ENCODE data around the gene KDM2A. TPM values are rescaled to one million over a fixed set of nuclear protein-coding genes. Genes with fewer than 3 reads are reported as not detected.

KDM2A gene
- total and polyA plus RNA-seq, 2 of the 13 experiments (the other 11 are each of a cell fraction or from before 2014, with no cell fraction given) = 31.3 to 31.4 TPM

- TF ChIP-seq ZHX2 (IDR thresholded peaks at IDR 0.05; ENCODE audit: low read depth) (peak; percentile 57), ZHX2 (CRISPR knock-in tag; IDR thresholded peaks at IDR 0.05; ENCODE audit: borderline replicate concordance) (no peak), NCOA5 (CRISPR knock-in tag; IDR thresholded peaks at IDR 0.05) (no peak; the same call in 1 of the 2 replicates), HDAC1 (CRISPR knock-in tag; IDR thresholded peaks at IDR 0.05) (no peak), SIN3B (IDR thresholded peaks at IDR 0.05; ENCODE audit: low read length) (no peak), ZC3H4 (CRISPR knock-in tag; IDR thresholded peaks at IDR 0.05; ENCODE audit: borderline replicate concordance) (peak; percentile 30; the same call in 1 of the 2 replicates), POLR2AphosphoS2 (IDR thresholded peaks at IDR 0.05; ENCODE audit: low read depth, low read length) (no peak), CTCF (CRISPR knock-in tag; IDR thresholded peaks at IDR 0.05) (no peak), CBFB (CRISPR knock-in tag; IDR thresholded peaks at IDR 0.05) (no peak), ZNF510 (CRISPR knock-in tag; IDR thresholded peaks at IDR 0.05; ENCODE audit: low read depth) (no peak), ZNF3 (CRISPR knock-in tag; IDR thresholded peaks at IDR 0.05) (0 out of 2 replicates have a peak, but pooled peaks have one; percentile 17), ZNF432 (CRISPR knock-in tag; IDR thresholded peaks at IDR 0.05; ENCODE audit: borderline replicate concordance) (no peak), ZSCAN22 (CRISPR knock-in tag; IDR thresholded peaks at IDR 0.05) (no peak), HOMEZ (CRISPR knock-in tag; IDR thresholded peaks at IDR 0.05; ENCODE audit: low read depth) (0 out of 2 replicates have a peak, but pooled peaks have one; percentile 55), ZNF12 (CRISPR knock-in tag; IDR thresholded peaks at IDR 0.05) (no peak), ZNF564 (CRISPR knock-in tag; IDR thresholded peaks at IDR 0.05) (peak; percentile 23; the same call in 1 of the 2 replicates), EEA1 (CRISPR knock-in tag; IDR thresholded peaks at IDR 0.05; ENCODE audit: borderline replicate concordance) (peak; percentile 20; the same call in 1 of the 2 replicates), ZNF777 (CRISPR knock-in tag; IDR thresholded peaks at IDR 0.05) (no peak), ZNF567 (CRISPR knock-in tag; IDR thresholded peaks at IDR 0.05; ENCODE audit: borderline replicate concordance) (peak; percentile 96; the same call in 1 of the 2 replicates), U2AF2 (IDR thresholded peaks at IDR 0.05; ENCODE audit: low read depth, low read length) (no peak), THAP7 (CRISPR knock-in tag; IDR thresholded peaks at IDR 0.05) (no peak)
These were observed 169.1 kb downstream of the KDM2A start (continued) for GRCh38 chr11:67288198-67288451.
